PFSK-1 (cell line): ENCODE results near the gene ROBO1.

ENCODE experiments used
- FOXP2 ChIP-seq: optimal IDR thresholded peaks from 2 replicates; pipeline ENCODE3; 2011; ENCODE audit warnings: borderline replicate concordance, control low read depth, inconsistent platforms; ENCODE audit not compliant: insufficient read depth; ENCODE audit errors: extremely low read length, extremely low read depth
- POLR2AphosphoS5 ChIP-seq: IDR thresholded peaks from 2 replicates; pipeline ENCODE4 v1.6.1; 2012; ENCODE audit warnings: low read depth, mild to moderate bottlenecking, control low read depth, low read length, moderate library complexity
- SIN3A ChIP-seq: IDR thresholded peaks from 2 replicates; pipeline ENCODE4 v1.6.1; 2012; ENCODE audit warnings: mild to moderate bottlenecking, low read length, moderate library complexity, borderline replicate concordance; ENCODE audit not compliant: insufficient read depth
- TAF1 ChIP-seq: IDR thresholded peaks from 2 replicates; pipeline ENCODE4 v1.6.1; 2012; ENCODE audit warnings: low read length, control low read depth, borderline replicate concordance; ENCODE audit not compliant: insufficient read depth
- TF ChIP-seq, protein P1 (sequence below), 2 experiments: IDR thresholded peaks; 2 replicates each; pipeline versions ENCODE4 v1.6.1 to v1.8.0; 2011 to 2012; ENCODE audit warnings: low read depth in 2 of 2, low read length in 2 of 2, control low read depth in 1 of 2, inconsistent platforms in 1 of 2, mild to moderate bottlenecking in 1 of 2, moderate library complexity in 1 of 2; ENCODE audit not compliant: insufficient read depth in 1 of 2

Gene ROBO1

DNA sequence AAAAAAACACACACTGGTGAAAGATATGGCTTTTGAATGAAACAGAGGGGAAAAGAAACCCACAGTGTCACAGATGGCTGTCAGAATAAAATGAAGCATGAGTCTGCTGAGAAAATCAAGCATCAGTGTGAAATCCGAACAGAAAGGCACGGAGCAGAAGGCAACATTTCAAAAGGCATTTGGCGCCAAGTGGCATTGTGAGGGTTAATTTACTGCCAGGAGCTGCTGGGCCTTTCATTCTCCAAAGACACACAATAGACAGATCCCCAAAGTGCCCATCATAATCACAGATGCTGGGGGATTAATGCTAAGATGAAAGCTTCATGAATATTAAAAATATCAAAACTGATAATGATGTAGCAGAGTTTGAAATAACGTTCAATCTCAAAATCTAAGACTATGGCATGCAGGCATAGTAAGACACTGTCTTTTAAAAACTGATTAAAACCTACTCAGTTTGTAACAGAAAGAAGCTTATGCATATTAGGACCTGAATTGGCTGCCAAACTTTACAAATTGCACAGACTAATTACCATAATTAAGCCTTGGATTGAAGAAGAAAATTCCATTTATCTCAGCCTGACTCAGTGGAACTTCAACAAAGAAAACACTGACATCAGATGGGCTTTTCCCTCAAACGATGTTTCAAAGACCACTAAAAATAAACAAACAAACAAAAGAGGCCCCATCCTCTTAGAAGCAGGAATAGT is 589.2 kb downstream of the ROBO1 start:
- TF ChIP-seq FOXP2 = no peak
- no peak for TF ChIP-seq TAF1
- TF ChIP-seq, protein P1, sequence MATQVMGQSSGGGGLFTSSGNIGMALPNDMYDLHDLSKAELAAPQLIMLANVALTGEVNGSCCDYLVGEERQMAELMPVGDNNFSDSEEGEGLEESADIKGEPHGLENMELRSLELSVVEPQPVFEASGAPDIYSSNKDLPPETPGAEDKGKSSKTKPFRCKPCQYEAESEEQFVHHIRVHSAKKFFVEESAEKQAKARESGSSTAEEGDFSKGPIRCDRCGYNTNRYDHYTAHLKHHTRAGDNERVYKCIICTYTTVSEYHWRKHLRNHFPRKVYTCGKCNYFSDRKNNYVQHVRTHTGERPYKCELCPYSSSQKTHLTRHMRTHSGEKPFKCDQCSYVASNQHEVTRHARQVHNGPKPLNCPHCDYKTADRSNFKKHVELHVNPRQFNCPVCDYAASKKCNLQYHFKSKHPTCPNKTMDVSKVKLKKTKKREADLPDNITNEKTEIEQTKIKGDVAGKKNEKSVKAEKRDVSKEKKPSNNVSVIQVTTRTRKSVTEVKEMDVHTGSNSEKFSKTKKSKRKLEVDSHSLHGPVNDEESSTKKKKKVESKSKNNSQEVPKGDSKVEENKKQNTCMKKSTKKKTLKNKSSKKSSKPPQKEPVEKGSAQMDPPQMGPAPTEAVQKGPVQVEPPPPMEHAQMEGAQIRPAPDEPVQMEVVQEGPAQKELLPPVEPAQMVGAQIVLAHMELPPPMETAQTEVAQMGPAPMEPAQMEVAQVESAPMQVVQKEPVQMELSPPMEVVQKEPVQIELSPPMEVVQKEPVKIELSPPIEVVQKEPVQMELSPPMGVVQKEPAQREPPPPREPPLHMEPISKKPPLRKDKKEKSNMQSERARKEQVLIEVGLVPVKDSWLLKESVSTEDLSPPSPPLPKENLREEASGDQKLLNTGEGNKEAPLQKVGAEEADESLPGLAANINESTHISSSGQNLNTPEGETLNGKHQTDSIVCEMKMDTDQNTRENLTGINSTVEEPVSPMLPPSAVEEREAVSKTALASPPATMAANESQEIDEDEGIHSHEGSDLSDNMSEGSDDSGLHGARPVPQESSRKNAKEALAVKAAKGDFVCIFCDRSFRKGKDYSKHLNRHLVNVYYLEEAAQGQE (IDR thresholded peaks at IDR 0.05; ENCODE audit: insufficient read depth in 1 of 2, low read depth in 2 of 2, low read length in 2 of 2) = no peak
- TF ChIP-seq POLR2AphosphoS5 = no peak
- no peak for TF ChIP-seq SIN3A

DNA sequence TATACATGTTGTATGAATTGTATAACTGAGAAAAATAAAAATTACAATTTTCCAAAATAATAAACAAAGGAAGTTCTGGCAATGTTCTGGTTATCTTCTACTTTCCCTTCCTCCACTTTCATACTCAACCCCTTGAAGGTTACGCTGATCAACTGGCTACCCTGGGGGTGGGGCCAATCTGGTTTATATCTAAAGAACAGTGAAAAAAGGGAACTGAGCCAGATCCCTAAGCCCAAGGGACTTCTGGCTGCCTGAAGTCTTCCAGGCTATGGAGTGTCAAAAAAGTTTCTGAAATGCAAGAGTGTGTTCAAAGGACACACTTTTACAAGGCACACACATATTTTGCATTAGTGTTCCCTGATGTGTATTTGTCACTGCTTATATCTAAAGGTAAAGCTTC is 591.9 kb downstream of the ROBO1 start:
- TF ChIP-seq POLR2AphosphoS5 = no peak
- TF ChIP-seq, protein P1 (IDR thresholded peaks at IDR 0.05; ENCODE audit: insufficient read depth in 1 of 2, low read depth in 2 of 2, low read length in 2 of 2) = no peak

DNA sequence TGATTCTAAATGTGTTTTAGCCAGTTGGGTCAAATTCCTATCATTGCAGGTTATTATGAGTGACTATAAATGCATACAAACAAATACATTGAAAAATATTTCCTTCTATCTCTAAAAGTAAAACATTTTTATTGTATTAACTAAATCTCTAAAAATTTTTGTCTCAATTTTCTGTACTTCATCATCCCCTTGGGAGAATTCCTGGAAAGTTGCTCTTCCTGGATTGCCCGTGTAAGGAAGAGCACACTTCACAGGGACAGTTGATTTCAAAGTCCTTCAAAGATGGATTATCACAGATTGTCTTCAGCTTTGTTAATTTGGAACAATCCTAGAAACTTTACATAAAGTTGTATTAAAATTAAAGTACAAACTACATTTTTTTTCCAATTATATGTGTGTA is 595.6 kb downstream of the ROBO1 start:
- TF ChIP-seq FOXP2 (no peak), POLR2AphosphoS5 (no peak), TAF1 (no peak), SIN3A (no peak)
- TF ChIP-seq, protein P1 (IDR thresholded peaks at IDR 0.05; ENCODE audit: insufficient read depth in 1 of 2, low read depth in 2 of 2, low read length in 2 of 2) = no peak

DNA sequence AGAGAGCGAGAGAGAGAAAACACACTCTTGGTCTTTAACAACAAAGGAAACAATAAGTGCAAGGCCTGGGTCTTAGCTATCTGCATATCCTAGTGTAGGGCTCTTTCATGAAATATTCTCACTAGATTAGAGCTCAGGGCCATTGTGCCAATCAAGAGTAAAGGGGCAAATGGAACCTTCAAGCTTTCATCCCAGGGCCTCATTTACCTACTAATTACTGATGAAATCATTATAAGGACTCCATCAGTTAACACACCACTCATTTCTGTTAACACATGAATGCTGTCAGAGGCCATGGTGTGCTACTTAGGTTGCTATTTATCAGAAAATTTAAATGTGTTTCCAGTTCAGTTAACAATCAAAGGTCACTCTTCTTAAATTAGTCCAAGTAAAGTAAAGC is 597.8 kb downstream of the ROBO1 start:
- TF ChIP-seq TAF1 (no peak), FOXP2 (no peak), SIN3A (no peak), POLR2AphosphoS5 (no peak)
- TF ChIP-seq, protein P1 (IDR thresholded peaks at IDR 0.05; ENCODE audit: insufficient read depth in 1 of 2, low read depth in 2 of 2, low read length in 2 of 2) = no peak
